Right lobe of liver (tissue), 6 donors: Measurements from ENCODE around the gene IFFO2. TPM values are rescaled to one million over a fixed set of nuclear protein-coding genes. Genes with fewer than 3 reads are reported as not detected.

ENCODE experiments used
- ATAC-seq, 4 donors: fragments of 200-7000 bp; cut with Tn5 transposase; one replicate each; pipeline ENCODE4 v1.9.1; 2020; ENCODE audit warnings: mild to moderate bottlenecking in 4 of 4, moderate library complexity in 4 of 4
- DNase-seq, 3 donors: peaks; one replicate each; pipeline ENCODE4 v3.0.0-alpha.2; 2020
- H3K27ac ChIP-seq, 3 donors: fragments of 200-600 bp; one replicate each; pipeline ENCODE4 v1.8.0; 2022
- H3K27me3 ChIP-seq, 2 donors: fragments of 200-600 bp; one replicate each; pipeline ENCODE4 v1.8.0; 2022
- H3K36me3 ChIP-seq, 4 donors: fragments of 200-600 bp; sonication (generic) in 1 of 4; one replicate each; pipeline versions ENCODE4 v1.5.1 to v1.8.0; 2017 to 2022; ENCODE audit warnings: control low read depth in 1 of 4
- H3K4me1 ChIP-seq, 4 donors: fragments of 200-600 bp; sonication (generic) in 1 of 4; one replicate each; pipeline versions ENCODE4 v1.5.1 to v1.8.0; 2017 to 2022; ENCODE audit warnings: control low read depth in 1 of 4
- H3K4me3 ChIP-seq, 3 donors: fragments of 200-600 bp; one replicate each; pipeline ENCODE4 v1.8.0; 2022
- H3K9me3 ChIP-seq, 4 donors: fragments of 200-600 bp; sonication (generic) in 1 of 4; one replicate each; pipeline versions ENCODE4 v1.5.1 to v1.8.0; 2017 to 2022; ENCODE audit warnings: control low read depth in 1 of 4
- CTCF ChIP-seq, 4 donors: fragments of 200-600 bp in 3 of 4; fragments of 450-650 bp in 1 of 4; IDR thresholded peaks; one replicate each; pipeline versions ENCODE4 v1.5.1 to v1.8.0; 2016 to 2022; ENCODE audit warnings: antibody characterized with exemption in 4 of 4, mild to moderate bottlenecking in 2 of 4
- POLR2A ChIP-seq: fragments of 450-650 bp; IDR thresholded peaks from one replicate; pipeline ENCODE4 v1.6.1; 2017; ENCODE audit warnings: antibody characterized with exemption, mild to moderate bottlenecking
- WGBS: methylation state at CpG from one replicate; pipeline ENCODE4 v1.1.6; 2018; ENCODE audit warnings: low coverage, low lambda C conversion rate; ENCODE audit not compliant: insufficient coverage; ENCODE audit errors: missing lambda C conversion rate; 5-methylcytosine and 5-hydroxymethylcytosine counted together
- intact Hi-C, 2 donors: fragments of 100-400 bp; cut with DNase I; formaldehyde crosslinking; loops; one replicate each; pipeline versions ENCODE4 v1.11.2 to v1.14.1; 2022
- total RNA-seq, 6 experiments: library from RNA; depleted of rRNA in 2 of 6; stranded (reverse); fragments of >200 nt in 2 of 6; fragmentation: NEBNext Ultra II Directional in 3 of 6; extraction: Animal tissue kit (Norgen Biotek cat#: 25700) in 3 of 6; gene quantifications; one replicate each; pipeline versions ENCODE4 v1.1.0 to v1.2.4, GENCODE V29; 2016 to 2023
- donor health status: DM: no; HTN: yes; CAD: no.
- donor health status: DM: no; HTN: no; CAD: no.
- donor health status: DM: no; HTN: no; CAD: no.
- donor health status: DM: no; HTN: yes; CAD: no.
- donor health status: DM: no; HTN: yes; CAD: no.

The IFFO2 gene
- total RNA-seq, 6 experiments from 2014 or later, result 2.9 to 12.7 (median 7.2) TPM

GRCh38 chr1:18877282-18877681 lies 79.2 kb downstream of the IFFO2 start:
- Histone ChIP-seq H3K4me1 (peaks cover 0 to 9% (median 0%) of the 10 kb centered on the region in 4 donors), H3K27ac (no peak overlapping the region), H3K36me3 (peaks cover 0 to 81% (median 36%) of the 10 kb centered on the region in 4 donors), H3K9me3 (no peaks in the 10 kb centered on the region), H3K27me3 (no peaks in the 10 kb centered on the region), H3K4me3 (no peak overlapping the region)
- 85% methylated on average over 18 of the region's 35 CpGs for WGBS
- intact Hi-C loops, result no loop called here
- DNase-seq (no peak), ATAC-seq (no peak)
- no peak for TF ChIP-seq POLR2A
- TF ChIP-seq CTCF (IDR thresholded peaks at IDR 0.05), result no peak

GRCh38 chr1:18876210-18876609 lies 80.3 kb downstream of the IFFO2 start:
- Histone ChIP-seq H3K4me1 (peaks cover 0 to 9% (median 0%) of the 10 kb centered on the region in 4 donors), H3K36me3 (peaks cover 0 to 74% (median 34%) of the 10 kb centered on the region in 4 donors), H3K9me3 (no peaks in the 10 kb centered on the region), H3K4me3 (no peak overlapping the region), H3K27ac (no peak overlapping the region), H3K27me3 (no peaks in the 10 kb centered on the region)
- no peak for ATAC-seq
- TF ChIP-seq POLR2A, result no peak
- no peak for TF ChIP-seq CTCF (IDR thresholded peaks at IDR 0.05)
- intact Hi-C loops, result no loop called here
- no peak for DNase-seq
- WGBS, result 83% methylated on average over 4 of the region's 10 CpGs

- WGBS, result 78% methylated on average over 2 of the region's 3 CpGs
- no peak for ATAC-seq
These were observed 80.7 kb downstream of the IFFO2 start for GRCh38 chr1:18875796-18876128.

GRCh38 chr1:18875107-18875795 lies 81.2 kb downstream of the IFFO2 start:
- peaks cover 0 to 66% (median 30%) of the 10 kb centered on the region in 4 donors for H3K36me3 ChIP-seq
- peak; percentile 59 to 66 (median 63) for ATAC-seq
- TF ChIP-seq CTCF (IDR thresholded peaks at IDR 0.05) (peak; percentile 59 to 72 (median 70)), POLR2A (no peak)
- H3K9me3 ChIP-seq, result no peaks in the 10 kb centered on the region
- H3K4me3 ChIP-seq, result no peak overlapping the region
- no peak overlapping the region for H3K27ac ChIP-seq
- intact Hi-C loops, result no loop called here
- peaks cover 0 to 9% (median 0%) of the 10 kb centered on the region in 4 donors for H3K4me1 ChIP-seq
- peak; percentile 63 to 78 (median 75) for DNase-seq
- WGBS, result 32% methylated on average over 4 of the region's 20 CpGs
- no peaks in the 10 kb centered on the region for H3K27me3 ChIP-seq

More at GRCh38 chr1:18875796-18876128, 80.7 kb downstream of the IFFO2 start:
- DNase-seq, result no peak
- intact Hi-C loops, result no loop called here
- Histone ChIP-seq H3K27ac (no peak overlapping the region), H3K27me3 (no peaks in the 10 kb centered on the region), H3K4me3 (no peak overlapping the region), H3K9me3 (no peaks in the 10 kb centered on the region), H3K36me3 (peaks cover 0 to 69% (median 32%) of the 10 kb centered on the region in 4 donors), H3K4me1 (peaks cover 0 to 9% (median 0%) of the 10 kb centered on the region in 4 donors)
- no peak for TF ChIP-seq CTCF (IDR thresholded peaks at IDR 0.05)
- TF ChIP-seq POLR2A, result no peak
